Head of caudate nucleus (tissue), 42 donors: ENCODE results near the gene ISYNA1.

Experiments
- DNase-seq, 42 donors: peaks; one replicate each; pipeline versions ENCODE4 v3.0.0 to v3.0.0-alpha.2; 2020 to 2021; ENCODE audit warnings: mixed read lengths in 7 of 42
- intact Hi-C: fragments of 100-400 bp; cut with DNase I; formaldehyde crosslinking; loops from one replicate; pipeline ENCODE4 v1.15.0; 2022

The ISYNA1 gene

GRCh38 chr19:18427080-18427742 is 10.7 kb downstream of the ISYNA1 start:
- intact Hi-C loops, result no loop called here
- DNase-seq, result no peak

- DNase-seq, result peak in 1 of 42 donors; percentile 29
- intact Hi-C loops, result no loop called here
Measured at GRCh38 chr19:18426416-18426767, 11.5 kb downstream of the ISYNA1 start.

- DNase-seq, result peak in 33 of 42 donors; percentile 44 to 87 (median 67)
- intact Hi-C loops, result no loop called here
Measured at GRCh38 chr19:18425515-18426415, 12.2 kb downstream of the ISYNA1 start.

GRCh38 chr19:18424890-18425514 is 12.9 kb downstream of the ISYNA1 start:
- DNase-seq, result peak in 1 of 42 donors; percentile 21
- intact Hi-C loops, result no loop called here

GRCh38 chr19:18424122-18424889 is 13.6 kb downstream of the ISYNA1 start:
- DNase-seq, result peak in 1 of 42 donors; percentile 30
- intact Hi-C loops, result no loop called here

GRCh38 chr19:18423258-18424020 is 14.5 kb downstream of the ISYNA1 start:
- intact Hi-C loops, result no loop called here

GRCh38 chr19:18422530-18423191 is 15.3 kb downstream of the ISYNA1 start:
- DNase-seq, result peak in 1 of 42 donors; percentile 26
- intact Hi-C loops, result no loop called here

More at GRCh38 chr19:18423258-18424020, 14.5 kb downstream of the ISYNA1 start:
- peak in 2 of 42 donors; percentile 5 to 29 for DNase-seq

GRCh38 chr19:18421371-18421959 is 16.5 kb downstream of the ISYNA1 start:
- intact Hi-C loops, result no loop called here
- no peak for DNase-seq

GRCh38 chr19:18420930-18421329 is 17.0 kb downstream of the ISYNA1 start:
- intact Hi-C loops, result no loop called here
- no peak for DNase-seq

- peak in 3 of 42 donors; percentile 20 to 25 (median 21) for DNase-seq
- intact Hi-C loops, result loop anchor here (2.0 to 10.0 kb wide), 3 partner anchors 75 to 215 kb away; partner anchors contain the start of genes JUND, PGPEP1 and RAB3A
Measured at GRCh38 chr19:18419699-18420460, 18.1 kb downstream of the ISYNA1 start.

GRCh38 chr19:18419195-18419698 is 18.7 kb downstream of the ISYNA1 start, which contains the start of gene SSBP4:
SSBP4 (plus strand) TSS chr19:18419398; CDS start chr19:18419649, 251 bp downstream.
- DNase-seq, result peak in 33 of 42 donors; percentile 58 to 86 (median 71)
- intact Hi-C loops, result loop anchor here (2.0 to 10.0 kb wide), 3 partner anchors 74 to 214 kb away; partner anchors contain the start of genes JUND, PGPEP1 and RAB3A

GRCh38 chr19:18418483-18419194 is 19.3 kb downstream of the ISYNA1 start:
- DNase-seq, result peak in 16 of 42 donors; percentile 29 to 82 (median 54)
- intact Hi-C loops, result loop anchor here (2.0 to 10.0 kb wide), 3 partner anchors 74 to 214 kb away; partner anchors contain the start of genes JUND, PGPEP1 and RAB3A

- peak in 22 of 42 donors; percentile 17 to 72 (median 56) for DNase-seq
- intact Hi-C loops, result loop anchor here (2.0 to 10.0 kb wide), 3 partner anchors 73 to 213 kb away; partner anchors contain the start of genes JUND, PGPEP1 and RAB3A
Measured at GRCh38 chr19:18418029-18418482, 19.9 kb downstream of the ISYNA1 start.

GRCh38 chr19:18417250-18418028 is 20.5 kb downstream of the ISYNA1 start:
- peak in 18 of 42 donors; percentile 38 to 70 (median 56) for DNase-seq
- intact Hi-C loops, result loop anchor here (2.0 to 10.0 kb wide), 3 partner anchors 73 to 213 kb away; partner anchors contain the start of genes JUND, PGPEP1 and RAB3A
